HCT116 (cell line): ENCODE measurements around the gene PPIL1. TPM values are rescaled to one million over a fixed set of nuclear protein-coding genes. Genes with fewer than 3 reads are reported as not detected.

ENCODE experiments used
- ATAC-seq: fragments of 200-7000 bp; cut with Tn5 transposase; 2 replicates; pipeline ENCODE4 v1.9.1; 2020; ENCODE audit warnings: mild to moderate bottlenecking, moderate library complexity
- BruUV-seq: library from RNA; stranded (reverse); fragments of 400-500 nt; replicated peaks from 2 replicates; lab custom pipeline; 2021; lab: Mats Ljungman, UMichigan
- CTCF ChIA-PET: fragments of 300-600 bp; sonication (Branson Sonifier 250); formaldehyde crosslinking; loops from one replicate; lab custom pipeline; 2021; ENCODE audit warnings: antibody characterized with exemption; lab: Charles Lee
- POLR2A ChIA-PET: fragments of 300-600, 350-600 bp; sonication (Branson Sonifier 250); formaldehyde crosslinking; loops from one replicate; lab custom pipeline; 2021; ENCODE audit warnings: antibody characterized with exemption; lab: Charles Lee
- RAD21 ChIA-PET, 2 experiments: fragments of 300-600 bp; sonication (Branson Sonifier 250); formaldehyde crosslinking; loops; one replicate each; lab custom pipeline; 2023; ENCODE audit warnings: low total read pairs in 2 of 2; ENCODE audit not compliant: uncharacterized antibody in 2 of 2, unreplicated experiment in 2 of 2, low non-redundant PET in 1 of 2; lab: Charles Lee
- DNase-seq: peaks from one replicate; pipeline ENCODE4 v3.0.0-alpha.2; 2010; ENCODE audit warnings: low read depth, low spot score
- H2AFZ ChIP-seq: fragments of 200-600 bp; shearing (Covaris generic), sonication (generic); 2 replicates; pipeline ENCODE4 v1.6.1; 2017; ENCODE audit warnings: low read depth, mixed run types, mixed read lengths, antibody characterized with exemption, low read length; ENCODE audit not compliant: poor library complexity, severe bottlenecking
- H3K27ac ChIP-seq: 2 replicates; pipeline ENCODE4 v1.5.1; 2012; ENCODE audit warnings: low read depth, low read length
- H3K27me3 ChIP-seq: fragments of 200-600 bp; sonication (generic); 2 replicates; pipeline ENCODE4 v1.6.1; 2016; ENCODE audit warnings: mixed run types, low read length, mixed read lengths; ENCODE audit not compliant: insufficient read depth
- H3K36me3 ChIP-seq, 2 experiments: fragments of 200-500 bp in 1 of 2; fragments of 200-600 bp in 1 of 2; sonication (Bioruptor generic) in 1 of 2; sonication (generic) in 1 of 2; 2 replicates each; pipeline versions ENCODE4 v1.5.1 to v1.6.1; 2014 to 2016; ENCODE audit warnings: low read length in 2 of 2, inconsistent platforms in 1 of 2, mixed read lengths in 1 of 2, mixed run types in 1 of 2; ENCODE audit not compliant: insufficient read depth in 2 of 2, control insufficient read depth in 1 of 2
- H3K4me1 ChIP-seq, 2 experiments: fragments of 200-600 bp in 1 of 2; sonication (generic) in 1 of 2; 2 replicates each; pipeline versions ENCODE4 v1.5.1 to v1.6.1; 2012 to 2017; ENCODE audit warnings: low read length in 2 of 2, inconsistent platforms in 1 of 2, mild to moderate bottlenecking in 1 of 2, mixed read lengths in 1 of 2, mixed run types in 1 of 2, moderate library complexity in 1 of 2; ENCODE audit not compliant: insufficient read depth in 2 of 2, control insufficient read depth in 1 of 2
- H3K4me2 ChIP-seq: fragments of 200-600 bp; sonication (generic); 2 replicates; pipeline ENCODE4 v1.6.1; 2017; ENCODE audit warnings: mixed run types, low read length, mixed read lengths
- H3K4me3 ChIP-seq, 2 experiments: fragments of 200-600 bp in 1 of 2; sonication (generic) in 1 of 2; replicated peaks in 1 of 2; 2 replicates each; pipeline ENCODE4 v1.5.1; 2011 to 2016; ENCODE audit warnings: low read length in 2 of 2, control low read depth in 1 of 2, low read depth in 1 of 2, mild to moderate bottlenecking in 1 of 2, mixed read lengths in 1 of 2, mixed run types in 1 of 2
- H3K79me2 ChIP-seq: fragments of 200-600 bp; sonication (generic); 2 replicates; pipeline ENCODE4 v1.6.1; 2017; ENCODE audit warnings: mild to moderate bottlenecking, mixed run types, low read length, moderate library complexity, mixed read lengths; ENCODE audit not compliant: insufficient read depth
- H3K9ac ChIP-seq: fragments of 200-600 bp; sonication (generic); 2 replicates; pipeline ENCODE4 v1.6.1; 2016; ENCODE audit warnings: low read length, mixed read lengths
- H3K9me2 ChIP-seq: fragments of 200-600 bp; sonication (generic), shearing (Covaris generic); 2 replicates; pipeline ENCODE4 v1.6.1; 2017; ENCODE audit warnings: mixed run types, mild to moderate bottlenecking, moderate library complexity; ENCODE audit not compliant: insufficient read depth
- H3K9me3 ChIP-seq, 2 experiments: fragments of 200-500 bp in 1 of 2; fragments of 200-600 bp in 1 of 2; sonication (Bioruptor generic) in 1 of 2; sonication (generic) in 1 of 2; 2 replicates each; pipeline ENCODE4 v1.6.1; 2014 to 2017; ENCODE audit warnings: low read length in 2 of 2, mixed read lengths in 2 of 2, inconsistent platforms in 1 of 2, low read depth in 1 of 2, mild to moderate bottlenecking in 1 of 2, mixed run types in 1 of 2, moderate library complexity in 1 of 2; ENCODE audit not compliant: control insufficient read depth in 1 of 2, insufficient read depth in 1 of 2
- H4K20me1 ChIP-seq: fragments of 200-600 bp; sonication (generic), shearing (Covaris generic); 2 replicates; pipeline ENCODE4 v1.6.1; 2017; ENCODE audit warnings: mixed run types, mild to moderate bottlenecking, moderate library complexity; ENCODE audit not compliant: insufficient read depth
- ATF3 ChIP-seq: IDR thresholded peaks from 2 replicates; pipeline ENCODE4 v1.6.1; 2012
- CBX3 ChIP-seq: IDR thresholded peaks from 2 replicates; pipeline ENCODE4 v1.6.1; 2012; ENCODE audit warnings: low read depth
- CEBPB ChIP-seq: IDR thresholded peaks from 2 replicates; pipeline ENCODE4 v1.6.1; 2012; ENCODE audit warnings: low read depth
- CTCF ChIP-seq, 3 experiments: fragments of 200-600 bp in 1 of 3; sonication (generic) in 1 of 3; IDR thresholded peaks in 2 of 3; conservative IDR thresholded peaks in 1 of 3; 2 replicates each; pipeline ENCODE4 v1.5.1; 2012 to 2017; ENCODE audit warnings: low read depth in 2 of 3, low read length in 2 of 3, antibody characterized with exemption in 1 of 3, borderline replicate concordance in 1 of 3, control low read depth in 1 of 3, mild to moderate bottlenecking in 1 of 3, mixed read lengths in 1 of 3, mixed run types in 1 of 3, moderate library complexity in 1 of 3; ENCODE audit not compliant: insufficient read depth in 1 of 3
- ELF1 ChIP-seq: IDR thresholded peaks from 2 replicates; pipeline ENCODE4 v1.6.1; 2012; ENCODE audit warnings: low read depth, borderline replicate concordance
- FOSL1 ChIP-seq: IDR thresholded peaks from 2 replicates; pipeline ENCODE4 v1.6.1; 2012; ENCODE audit warnings: low read depth
- JUND ChIP-seq: IDR thresholded peaks from 2 replicates; pipeline ENCODE4 v1.6.1; 2012
- POLR2A ChIP-seq: IDR thresholded peaks from 2 replicates; pipeline ENCODE4 v1.7.0; 2011; ENCODE audit warnings: borderline replicate concordance; ENCODE audit not compliant: insufficient read depth, insufficient read length; ENCODE audit errors: extremely low read depth
- POLR2AphosphoS5 ChIP-seq: IDR thresholded peaks from 2 replicates; pipeline ENCODE4 v1.6.1; 2011; ENCODE audit warnings: mild to moderate bottlenecking, low read depth, low read length, moderate library complexity
- RAD21 ChIP-seq: IDR thresholded peaks from 2 replicates; pipeline ENCODE4 v1.6.1; 2012; ENCODE audit warnings: low read depth, mild to moderate bottlenecking
- REST ChIP-seq: IDR thresholded peaks from 2 replicates; pipeline ENCODE4 v1.6.1; 2012; ENCODE audit warnings: low read depth
- SIN3A ChIP-seq: IDR thresholded peaks from 2 replicates; pipeline ENCODE4 v1.6.1; 2012; ENCODE audit warnings: low read depth
- YY1 ChIP-seq: IDR thresholded peaks from 2 replicates; pipeline ENCODE4 v1.6.1; 2011; ENCODE audit warnings: low read length, low read depth, moderate library complexity, mild to moderate bottlenecking; ENCODE audit not compliant: insufficient replicate concordance; ENCODE audit errors: extremely low read depth
- intact Hi-C: fragments of 100-400 bp; cut with micrococcal nuclease; formaldehyde crosslinking; loops from 2 replicates; pipeline ENCODE4 v1.10.0; 2022
- total RNA-seq: library from RNA; stranded (reverse); gene quantifications from one replicate; pipeline ENCODE4 v1.2.1, GENCODE V29; 2021; ENCODE audit not compliant: unreplicated experiment
- TF ChIP-seq, protein P1 (sequence below): IDR thresholded peaks from 2 replicates; pipeline ENCODE4 v1.6.1; 2012

Gene PPIL1
- total RNA-seq, 1 experiment from 2014 or later = 42.0 TPM

GRCh38 chr6:36917541-36918193, 43.1 kb upstream of the PPIL1 start:
- CTCF ChIA-PET = no interaction called here
- intact Hi-C loops = loop anchor here (10.0 kb wide), 1 partner anchor 287 kb away; no protein-coding TSS in a partner anchor

More at GRCh38 chr6:36917541-36918193, 43.1 kb upstream of the PPIL1 start:
- Histone ChIP-seq H3K9me3 (no peaks in the 10 kb centered on the region), H3K27me3 (no peaks in the 10 kb centered on the region), H3K4me2 (no peak overlapping the region), H3K4me1 (peaks cover 17 to 50% of the 10 kb centered on the region in 2 experiments), H3K9me2 (no peaks in the 10 kb centered on the region), H3K9ac (no peak overlapping the region), H4K20me1 (no peaks in the 10 kb centered on the region), H2AFZ (no peak overlapping the region), H3K27ac (no peak overlapping the region), H3K79me2 (no peaks in the 10 kb centered on the region), H3K36me3 (peaks cover 6 to 7% of the 10 kb centered on the region in 2 experiments; a peak in 3 of 4 replicates), H3K4me3 (no peak overlapping the region)
- TF ChIP-seq CTCF (IDR thresholded peaks at IDR 0.05 in 2 of 3, conservative IDR thresholded peaks at IDR 0.05 in 1 of 3; ENCODE audit: borderline replicate concordance in 1 of 3, insufficient read depth in 1 of 3, low read depth in 2 of 3, low read length in 2 of 3) (no peak), YY1 (no peak), ATF3 (no peak), REST (no peak), RAD21 (no peak), SIN3A (no peak), FOSL1 (no peak), CBX3 (no peak), JUND (no peak), CEBPB (no peak), POLR2AphosphoS5 (no peak), POLR2A (no peak), ELF1 (no peak)
- TF ChIP-seq, protein P1, sequence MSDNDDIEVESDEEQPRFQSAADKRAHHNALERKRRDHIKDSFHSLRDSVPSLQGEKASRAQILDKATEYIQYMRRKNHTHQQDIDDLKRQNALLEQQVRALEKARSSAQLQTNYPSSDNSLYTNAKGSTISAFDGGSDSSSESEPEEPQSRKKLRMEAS = no peak
- RAD21 ChIA-PET = no interaction called here
- BruUV-seq = no TSS peak
- POLR2A ChIA-PET = no interaction called here
- no peak for DNase-seq
- no peak for ATAC-seq
